Stomach smooth muscle (tissue), 2 donors: ENCODE measurements around the gene AMH.
"Not testable (repeated sequence)": the region's sequence is repeated elsewhere in the genome, so short reads cannot be mapped to it uniquely, and the experiment has no call there.

Experiments
- H3K27ac ChIP-seq: one replicate; pipeline ENCODE4 v1.7.0; 2013; ENCODE audit warnings: mild to moderate bottlenecking, low read length, inconsistent platforms
- H3K27me3 ChIP-seq, 2 donors: one replicate each; pipeline ENCODE4 v1.7.0; 2013; ENCODE audit warnings: low read length in 2 of 2; ENCODE audit not compliant: insufficient read depth in 2 of 2, control insufficient read depth in 1 of 2
- H3K36me3 ChIP-seq, 2 donors: one replicate each; pipeline ENCODE4 v1.7.0; 2013; ENCODE audit warnings: low read length in 2 of 2; ENCODE audit not compliant: control insufficient read depth in 2 of 2, insufficient read depth in 2 of 2
- H3K4me1 ChIP-seq: one replicate; pipeline ENCODE4 v1.7.0; 2013; ENCODE audit warnings: low read length; ENCODE audit not compliant: control insufficient read depth, insufficient read depth
- H3K4me3 ChIP-seq, 2 donors: one replicate each; pipeline ENCODE4 v1.7.0; 2013; ENCODE audit warnings: low read length in 2 of 2
- H3K9ac ChIP-seq, 2 donors: one replicate each; pipeline ENCODE4 v1.7.0; 2013; ENCODE audit warnings: low read length in 2 of 2, mild to moderate bottlenecking in 1 of 2
- H3K9me3 ChIP-seq, 2 donors: one replicate each; pipeline ENCODE4 v1.7.0; 2013; ENCODE audit warnings: low read length in 2 of 2; ENCODE audit not compliant: control insufficient read depth in 2 of 2
- donor health status: healthy.
- donor health status: Pancreatic carcinoma.

The AMH gene

DNA sequence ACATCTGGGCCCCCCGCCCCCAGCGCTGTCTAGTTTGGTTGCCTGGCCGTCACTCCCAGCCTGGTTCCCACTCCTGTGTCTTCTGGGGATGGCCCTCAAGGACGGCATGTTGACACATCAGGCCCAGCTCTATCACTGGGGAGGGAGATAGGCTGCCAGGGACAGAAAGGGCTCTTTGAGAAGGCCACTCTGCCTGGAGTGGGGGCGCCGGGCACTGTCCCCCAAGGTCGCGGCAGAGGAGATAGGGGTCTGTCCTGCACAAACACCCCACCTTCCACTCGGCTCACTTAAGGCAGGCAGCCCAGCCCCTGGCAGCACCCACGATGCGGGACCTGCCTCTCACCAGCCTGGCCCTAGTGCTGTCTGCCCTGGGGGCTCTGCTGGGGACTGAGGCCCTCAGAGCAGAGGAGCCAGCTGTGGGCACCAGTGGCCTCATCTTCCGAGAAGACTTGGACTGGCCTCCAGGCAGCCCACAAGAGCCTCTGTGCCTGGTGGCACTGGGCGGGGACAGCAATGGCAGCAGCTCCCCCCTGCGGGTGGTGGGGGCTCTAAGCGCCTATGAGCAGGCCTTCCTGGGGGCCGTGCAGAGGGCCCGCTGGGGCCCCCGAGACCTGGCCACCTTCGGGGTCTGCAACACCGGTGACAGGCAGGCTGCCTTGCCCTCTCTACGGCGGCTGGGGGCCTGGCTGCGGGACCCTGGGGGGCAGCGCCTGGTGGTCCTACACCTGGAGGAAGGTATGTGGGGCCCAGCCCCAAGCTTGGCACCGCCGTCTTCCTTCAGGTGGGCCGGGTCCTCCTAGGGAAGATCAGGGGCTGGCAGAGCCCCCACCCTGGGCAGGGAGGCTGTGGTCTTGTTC is at the start of gene AMH:
TSS of gene AMH (plus strand) at position 314 of the 857 bp plus-strand sequence. CDS start at position 324, 10 bp downstream.
- Histone ChIP-seq H3K36me3 (peaks cover 27 to 33% of the 10 kb centered on the region in 2 donors), H3K4me3 (no peak within 1 kb of the TSS), H3K27me3 (peaks cover 31 to 45% of the 10 kb centered on the region in 2 donors), H3K9me3 (no peaks in the 10 kb centered on the region), H3K27ac (no peak within 1 kb of the TSS), H3K9ac (no peak within 1 kb of the TSS), H3K4me1 (peaks cover 35% of the 10 kb centered on the region)

DNA sequence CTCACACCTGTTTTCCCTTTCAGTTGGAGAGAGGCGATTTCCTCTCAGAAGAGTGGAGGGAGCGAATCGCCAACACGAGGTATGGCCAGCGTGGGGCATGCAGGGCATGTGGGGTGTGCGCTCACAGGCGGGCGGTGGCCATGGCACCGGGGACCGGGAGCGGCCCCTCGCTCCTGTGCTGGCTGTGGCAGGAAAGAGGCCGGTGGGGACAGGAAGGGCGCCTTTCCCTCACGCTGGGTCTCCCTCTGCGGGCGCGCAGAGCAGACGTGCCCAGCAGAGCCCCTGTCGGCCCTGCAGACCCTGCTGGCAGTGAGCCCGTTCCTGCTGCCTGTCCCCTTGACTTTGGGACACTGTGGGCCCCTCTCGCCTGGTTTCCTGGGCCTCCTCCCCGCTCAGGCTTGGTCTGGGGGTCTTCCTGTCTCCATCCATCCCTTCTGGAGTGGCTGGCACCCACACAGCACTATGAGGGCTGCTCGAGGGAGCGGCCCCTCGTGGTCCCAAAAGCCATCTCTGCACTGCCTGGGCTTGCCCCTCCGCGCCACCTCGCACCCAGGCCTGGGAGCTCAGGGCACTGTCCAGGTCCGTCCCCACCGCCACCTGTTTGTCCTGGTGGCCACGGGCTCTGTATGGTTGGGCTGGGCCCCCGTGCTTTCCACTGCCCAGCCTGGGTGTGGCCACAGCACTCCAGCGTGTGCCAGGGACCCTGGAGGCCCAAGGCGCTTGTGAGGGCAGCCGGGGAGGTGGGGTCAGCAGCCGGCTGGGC is 49.1 kb upstream of the AMH start:
- Histone ChIP-seq H3K36me3 (peaks cover 11 to 12% of the 10 kb centered on the region in 2 donors), H3K27me3 (no peaks in the 10 kb centered on the region), H3K4me1 (no peaks in the 10 kb centered on the region), H3K4me3 (no peak overlapping the region), H3K9ac (no peak overlapping the region), H3K27ac (no peak overlapping the region), H3K9me3 (no peaks in the 10 kb centered on the region)

DNA sequence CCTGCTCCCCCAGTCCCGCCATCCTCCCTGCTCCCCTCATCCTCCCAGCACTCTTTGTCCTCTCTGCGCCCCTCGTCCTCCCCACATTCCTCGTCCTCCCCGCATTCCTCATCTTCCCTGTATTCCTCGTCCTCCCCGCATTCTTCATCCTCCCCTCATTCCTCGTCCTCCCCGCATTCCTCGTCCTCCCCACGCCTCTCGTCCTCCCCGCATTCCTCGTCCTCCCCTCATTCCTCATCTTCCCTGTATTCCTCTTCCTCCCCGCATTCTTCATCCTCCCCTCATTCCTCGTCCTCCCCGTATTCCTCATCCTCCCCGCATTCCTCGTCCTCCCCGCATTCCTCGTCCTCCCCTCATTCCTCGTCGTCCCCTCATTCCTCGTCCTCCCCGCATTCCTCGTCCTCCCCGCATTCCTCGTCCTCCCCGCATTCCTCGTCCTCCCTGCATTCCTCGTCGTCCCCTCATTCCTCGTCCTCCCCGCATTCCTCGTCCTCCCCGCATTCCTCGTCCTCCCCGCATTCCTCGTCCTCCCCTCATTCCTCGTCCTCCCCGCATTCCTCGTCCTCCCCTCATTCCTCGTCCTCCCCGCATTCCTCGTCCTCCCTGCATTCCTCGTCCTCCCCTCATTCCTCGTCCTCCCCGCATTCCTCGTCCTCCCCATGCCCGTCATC is 48.4 kb upstream of the AMH start:
- peaks cover 6 to 13% of the 10 kb centered on the region in 2 donors for H3K36me3 ChIP-seq
- not testable (repeated sequence) for H3K4me3 ChIP-seq, H3K9ac ChIP-seq, H3K9me3 ChIP-seq, H3K27me3 ChIP-seq, H3K27ac ChIP-seq, H3K4me1 ChIP-seq

DNA sequence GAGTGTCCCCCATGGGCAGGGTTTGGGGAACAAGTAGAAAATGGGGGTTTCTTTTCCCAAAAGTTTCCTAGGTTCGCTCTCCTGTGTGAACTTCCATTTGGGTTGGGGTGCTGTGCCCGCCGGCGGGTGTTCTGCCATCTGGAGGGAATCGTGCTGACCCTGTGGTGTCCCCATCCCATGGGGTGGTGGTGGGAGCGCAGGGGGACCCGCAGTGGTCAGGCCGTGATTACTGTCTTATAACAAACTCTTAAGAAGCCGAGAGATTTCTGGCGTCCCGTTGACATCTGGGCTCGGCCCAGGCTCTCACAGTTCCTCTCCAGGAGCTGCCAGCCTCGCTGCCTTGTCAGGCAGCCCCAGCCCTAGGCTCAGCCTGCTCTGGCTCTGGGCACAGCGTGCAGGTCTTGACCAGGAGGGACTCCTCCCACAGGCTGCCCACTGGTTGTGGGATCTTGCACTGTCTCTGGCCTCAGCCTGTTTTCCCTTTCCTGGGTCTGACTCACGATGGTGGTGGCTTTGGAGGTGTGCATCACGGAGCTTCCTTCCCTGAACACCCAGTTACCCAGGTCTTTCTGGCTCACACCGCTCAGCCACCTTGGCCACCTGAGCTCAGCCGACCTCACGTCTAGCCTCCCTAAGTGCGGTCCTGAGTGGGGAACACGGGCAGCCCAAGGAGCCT is 47.5 kb upstream of the AMH start:
- no peak overlapping the region for H3K27ac ChIP-seq
- H3K9me3 ChIP-seq, result no peaks in the 10 kb centered on the region
- H3K36me3 ChIP-seq, result peaks cover 3 to 11% of the 10 kb centered on the region in 2 donors
- no peak overlapping the region for H3K4me3 ChIP-seq
- no peak overlapping the region for H3K9ac ChIP-seq
- no peaks in the 10 kb centered on the region for H3K4me1 ChIP-seq
- no peaks in the 10 kb centered on the region for H3K27me3 ChIP-seq

GRCh38 chr19:2202366-2202765 is 46.8 kb upstream of the AMH start:
- no peak overlapping the region for H3K4me3 ChIP-seq
- no peaks in the 10 kb centered on the region for H3K4me1 ChIP-seq
- H3K36me3 ChIP-seq, result peaks cover under 1 to 15% of the 10 kb centered on the region in 2 donors
- no peak overlapping the region for H3K9ac ChIP-seq
- no peaks in the 10 kb centered on the region for H3K9me3 ChIP-seq
- H3K27ac ChIP-seq, result no peak overlapping the region
- no peaks in the 10 kb centered on the region for H3K27me3 ChIP-seq

- Histone ChIP-seq H3K27me3 (no peaks in the 10 kb centered on the region), H3K36me3 (peaks cover 12 to 30% of the 10 kb centered on the region in 2 donors), H3K9me3 (no peaks in the 10 kb centered on the region), H3K4me1 (peaks cover 8% of the 10 kb centered on the region), H3K4me3 (no peak overlapping the region), H3K9ac (no peak overlapping the region), H3K27ac (no peak overlapping the region)
These were observed 42.1 kb upstream of the AMH start for GRCh38 chr19:2207008-2207407.

DNA sequence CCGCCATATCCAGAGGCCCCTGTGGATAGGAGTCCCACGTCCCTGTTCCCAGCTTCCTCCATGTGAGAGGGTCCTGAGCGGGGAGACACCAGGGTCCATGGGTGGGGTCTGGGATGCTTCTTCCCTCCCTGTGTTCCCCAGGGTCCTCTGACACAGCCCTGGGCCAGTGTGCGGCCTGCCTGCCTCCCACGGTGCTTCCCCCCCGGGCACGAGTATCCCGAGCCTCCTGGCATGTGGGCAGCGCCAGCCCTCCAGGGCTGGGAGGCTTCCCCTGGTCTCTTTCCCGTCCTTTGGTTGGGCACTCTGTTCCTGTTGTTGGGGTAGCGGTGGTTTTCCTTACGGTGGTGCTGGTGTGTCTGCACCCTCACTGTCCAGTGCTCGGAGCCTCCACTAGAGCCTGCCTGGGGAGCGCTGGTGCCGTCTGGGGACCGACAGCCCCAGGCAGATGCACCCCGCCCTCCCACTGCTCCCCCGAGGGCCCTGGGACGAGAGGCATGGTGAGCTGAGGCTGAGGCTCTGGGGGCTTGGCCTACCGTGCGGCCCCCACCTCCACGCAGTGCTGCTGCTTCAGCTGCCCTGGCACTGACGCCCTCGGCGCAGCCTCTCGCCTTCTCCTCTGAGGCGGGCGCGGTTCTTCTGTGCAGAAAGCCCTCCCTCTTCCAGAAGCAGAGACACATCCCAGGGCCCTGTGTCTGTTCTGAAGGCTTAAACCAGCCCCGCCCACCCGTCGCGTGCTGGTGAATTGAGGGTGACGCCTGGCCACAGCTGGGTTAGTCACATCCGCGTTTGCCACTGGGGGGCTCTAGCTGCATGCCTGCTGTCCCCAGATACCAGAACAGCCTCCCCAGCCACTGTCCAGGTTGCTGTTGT is 40.9 kb upstream of the AMH start:
- Histone ChIP-seq H3K27ac (no peak overlapping the region), H3K9ac (no peak overlapping the region), H3K9me3 (no peaks in the 10 kb centered on the region), H3K4me3 (no peak overlapping the region), H3K36me3 (peaks cover 12 to 30% of the 10 kb centered on the region in 2 donors), H3K4me1 (peaks cover 8% of the 10 kb centered on the region), H3K27me3 (no peaks in the 10 kb centered on the region)

- H3K36me3 ChIP-seq, result peaks cover 12 to 30% of the 10 kb centered on the region in 2 donors
These were observed 40.1 kb upstream of the AMH start for GRCh38 chr19:2208975-2209374.

GRCh38 chr19:2209408-2209807 is 39.7 kb upstream of the AMH start:
- Histone ChIP-seq H3K9me3 (no peaks in the 10 kb centered on the region), H3K4me3 (no peak overlapping the region), H3K27ac (no peak overlapping the region), H3K36me3 (peaks cover 12 to 34% of the 10 kb centered on the region in 2 donors), H3K9ac (no peak overlapping the region), H3K27me3 (no peaks in the 10 kb centered on the region), H3K4me1 (peaks cover 8% of the 10 kb centered on the region)

More at GRCh38 chr19:2208975-2209374, 40.1 kb upstream of the AMH start:
- no peaks in the 10 kb centered on the region for H3K9me3 ChIP-seq
- no peak overlapping the region for H3K9ac ChIP-seq
- H3K27ac ChIP-seq, result no peak overlapping the region
- H3K4me1 ChIP-seq, result peaks cover 8% of the 10 kb centered on the region
- no peak overlapping the region for H3K4me3 ChIP-seq
- H3K27me3 ChIP-seq, result no peaks in the 10 kb centered on the region
